Mesenteric fat pad (tissue), 1 donor: ENCODE results near the gene MRPL52. TPM values are rescaled to one million over a fixed set of nuclear protein-coding genes. Genes with fewer than 3 reads are reported as not detected.
"Not testable (repeated sequence)": the region's sequence is repeated elsewhere in the genome, so short reads cannot be mapped to it uniquely, and the experiment has no call there.

ENCODE experiments used
- DNase-seq: peaks from one replicate; pipeline ENCODE4 v3.0.0-alpha.2; 2020; ENCODE audit warnings: low spot score
- total RNA-seq: library from RNA; stranded (reverse); fragmentation: NEBNext Ultra II Directional; extraction: Animal tissue kit (Norgen Biotek cat#: 25700); gene quantifications from one replicate; pipeline ENCODE4 v1.2.1, GENCODE V29; 2021
- donor health status: DM: yes; HTN: yes; CAD: no.

The MRPL52 gene
- total RNA-seq, 1 donor from 2014 or later = 54.0 TPM

GRCh38 chr14:22837750-22838538 is 8.3 kb downstream of the MRPL52 start:
- DNase-seq = no peak

GRCh38 chr14:22838631-22839041 is 8.9 kb downstream of the MRPL52 start:
- DNase-seq = no peak

- DNase-seq = no peak
Measured at GRCh38 chr14:22839159-22839779, 9.6 kb downstream of the MRPL52 start.

- DNase-seq = no peak
Measured at GRCh38 chr14:22841311-22841710, 11.6 kb downstream of the MRPL52 start.

GRCh38 chr14:22841769-22842168 is 12.1 kb downstream of the MRPL52 start:
- no peak for DNase-seq

GRCh38 chr14:22842211-22843122 is 12.8 kb downstream of the MRPL52 start:
- DNase-seq = no peak

GRCh38 chr14:22843123-22843925 is 13.6 kb downstream of the MRPL52 start:
- DNase-seq = no peak

GRCh38 chr14:22844221-22845102 is 14.8 kb downstream of the MRPL52 start:
- DNase-seq = no peak

GRCh38 chr14:22845103-22845394 is 15.4 kb downstream of the MRPL52 start:
- DNase-seq = no peak

- no peak for DNase-seq
Measured at GRCh38 chr14:22845821-22846625, 16.3 kb downstream of the MRPL52 start.

- peak; percentile 86 for DNase-seq
Measured at GRCh38 chr14:22846811-22847307, 17.2 kb downstream of the MRPL52 start.

GRCh38 chr14:22847661-22848341 is 18.1 kb downstream of the MRPL52 start:
- DNase-seq = peak; percentile 83

- DNase-seq = no peak
Measured at GRCh38 chr14:22848351-22849164, 18.9 kb downstream of the MRPL52 start.

- DNase-seq = no peak
Measured at GRCh38 chr14:22849212-22849819, 19.6 kb downstream of the MRPL52 start.

- DNase-seq = no peak
Measured at GRCh38 chr14:22850944-22851764, 21.5 kb downstream of the MRPL52 start.

- not testable (repeated sequence) for DNase-seq
Measured at GRCh38 chr14:22852178-22852577, 22.5 kb downstream of the MRPL52 start.
